T-cell (primary cell): ENCODE measurements around the gene TTC3. TPM values are rescaled to one million over a fixed set of nuclear protein-coding genes. Genes with fewer than 3 reads are reported as not detected.
"Not testable (repeated sequence)": the region's sequence is repeated elsewhere in the genome, so short reads cannot be mapped to it uniquely, and the experiment has no call there.

ENCODE experiments used
- ATAC-seq, 4 experiments: fragments of 200-7000 bp in 3 of 4; fragments of 150-1000 bp in 1 of 4; cut with Tn5 transposase; replicated peaks in 1 of 4; 1 replicate in 3 of 4; 2 replicates in 1 of 4; pipeline ENCODE4 v1.10.0; 2021; ENCODE audit warnings: moderate library complexity in 3 of 4, mild to moderate bottlenecking in 2 of 4, moderate number of reproducible peaks in 1 of 4
- CTCF ChIA-PET, 2 donors: fragments of 300-600 bp; sonication (Branson Sonifier 250); formaldehyde crosslinking; loops; one replicate each; lab custom pipeline; 2022; ENCODE audit warnings: antibody characterized with exemption in 2 of 2; lab: Charles Lee
- POLR2A ChIA-PET, 2 donors: fragments of 300-600 bp; sonication (Branson Sonifier 250); formaldehyde crosslinking; loops; one replicate each; lab custom pipeline; 2022; ENCODE audit warnings: antibody characterized with exemption in 2 of 2; lab: Charles Lee
- DNase-seq, 35 experiments: peaks; one replicate each; pipeline versions ENCODE4 v3.0.0 to v3.0.0-alpha.2; 2013 to 2023
- H3K27ac ChIP-seq: one replicate; pipeline ENCODE4 v1.5.1; 2013; ENCODE audit warnings: low read length
- H3K27me3 ChIP-seq, 2 experiments: replicated peaks in 1 of 2; 1 replicate in 1 of 2; 2 replicates in 1 of 2; pipeline versions ENCODE4 v1.6.1 to v1.7.0; 2013; ENCODE audit warnings: low read length in 1 of 2, mixed read lengths in 1 of 2; ENCODE audit not compliant: control insufficient read depth in 2 of 2, insufficient read depth in 2 of 2; ENCODE audit errors: extremely low read depth in 1 of 2
- H3K36me3 ChIP-seq, 2 donors: 1 replicate in 1 of 2; 2 replicates in 1 of 2; pipeline versions ENCODE4 v1.6.1 to v1.7.0; 2013; ENCODE audit warnings: low read length in 1 of 2; ENCODE audit not compliant: control insufficient read depth in 2 of 2, insufficient read depth in 1 of 2; ENCODE audit errors: extremely low read depth in 1 of 2
- H3K4me1 ChIP-seq, 2 experiments: 1 replicate in 1 of 2; 2 replicates in 1 of 2; pipeline versions ENCODE4 v1.6.1 to v1.7.0; 2013; ENCODE audit warnings: low read length in 2 of 2, mixed read lengths in 1 of 2; ENCODE audit not compliant: insufficient read depth in 2 of 2, control insufficient read depth in 1 of 2; ENCODE audit errors: extremely low read depth in 1 of 2
- H3K4me3 ChIP-seq, 2 donors: 1 replicate in 1 of 2; 2 replicates in 1 of 2; pipeline versions ENCODE4 v1.5.1 to v1.7.0; 2013; ENCODE audit warnings: mild to moderate bottlenecking in 2 of 2, low read length in 1 of 2, moderate library complexity in 1 of 2; ENCODE audit not compliant: control insufficient read depth in 1 of 2; ENCODE audit errors: extremely low read depth in 1 of 2
- H3K9me3 ChIP-seq: 2 replicates; pipeline ENCODE4 v1.7.0; 2013
- H3K27ac Mint-ChIP-seq, 2 donors: one replicate each; pipeline ENCODE4 v1.8.0; 2020 to 2021; ENCODE audit warnings: mild to moderate bottlenecking in 2 of 2, mixed read lengths in 2 of 2
- H3K27me3 Mint-ChIP-seq, 2 donors: one replicate each; pipeline ENCODE4 v1.8.0; 2021 to 2022; ENCODE audit warnings: mixed read lengths in 2 of 2
- H3K36me3 Mint-ChIP-seq: one replicate; pipeline ENCODE4 v1.8.0; 2021; ENCODE audit warnings: mixed read lengths
- H3K4me1 Mint-ChIP-seq, 3 donors: one replicate each; pipeline ENCODE4 v1.8.0; 2020 to 2022; ENCODE audit warnings: mixed read lengths in 3 of 3, mild to moderate bottlenecking in 1 of 3
- H3K4me3 Mint-ChIP-seq, 3 donors: one replicate each; pipeline ENCODE4 v1.8.0; 2020 to 2022; ENCODE audit warnings: mild to moderate bottlenecking in 3 of 3, mixed read lengths in 3 of 3, moderate library complexity in 3 of 3
- H3K9me3 Mint-ChIP-seq, 3 donors: one replicate each; pipeline ENCODE4 v1.8.0; 2020 to 2022; ENCODE audit warnings: mixed read lengths in 3 of 3
- WGBS: methylation state at CpG from one replicate; pipeline ENCODE4 v1.1.5; 2013; ENCODE audit warnings: missing lambda C conversion rate; ENCODE audit not compliant: insufficient coverage; 5-methylcytosine and 5-hydroxymethylcytosine counted together
- total RNA-seq, 35 experiments: library from RNA in 6 of 35; stranded (reverse) in 6 of 35; fragments of 120-200 nt in 1 of 35; gene quantifications; one replicate each; pipeline versions ENCODE4 v1.2.1 to v1.2.4 and lab custom pipeline; 2013 to 2026

The TTC3 gene
- total RNA-seq, 5 donors from 2014 or later (not counting 1 experiment from before 2014, with no cell fraction given): 125 to 153 (median 139) TPM

- ATAC-seq: no peak
- H3K36me3 ChIP-seq: peaks cover 0 to 60% of the 10 kb centered on the region in 2 donors
- Mint-ChIP-seq H3K36me3 (peaks cover 49% of the 10 kb centered on the region), H3K27ac (no peak overlapping the region), H3K4me3 (no peak overlapping the region), H3K27me3 (no peaks in the 10 kb centered on the region), H3K9me3 (no peaks in the 10 kb centered on the region), H3K4me1 (no peaks in the 10 kb centered on the region)
- H3K4me1 ChIP-seq: no peaks in the 10 kb centered on the region
- no peaks in the 10 kb centered on the region for H3K27me3 ChIP-seq
- H3K27ac ChIP-seq: no peak overlapping the region
- H3K4me3 ChIP-seq: no peak overlapping the region
- no peaks in the 10 kb centered on the region for H3K9me3 ChIP-seq
- CTCF ChIA-PET: no interaction called here
- DNase-seq: no peak
- POLR2A ChIA-PET: no interaction called here
These were observed 55.0 kb downstream of the TTC3 start for GRCh38 chr21:37128076-37128475.

- no peaks in the 10 kb centered on the region for H3K27me3 ChIP-seq
- CTCF ChIA-PET: no interaction called here
- no peaks in the 10 kb centered on the region for H3K9me3 ChIP-seq
- DNase-seq (no peak), ATAC-seq (no peak)
- Mint-ChIP-seq H3K36me3 (peaks cover 61% of the 10 kb centered on the region), H3K9me3 (no peaks in the 10 kb centered on the region), H3K4me1 (peaks cover 5 to 9% (median 8%) of the 10 kb centered on the region in 3 donors), H3K27ac (no peak overlapping the region), H3K27me3 (no peaks in the 10 kb centered on the region), H3K4me3 (no peak overlapping the region)
- no peak overlapping the region for H3K4me3 ChIP-seq
- peaks cover 0 to 63% of the 10 kb centered on the region in 2 donors for H3K36me3 ChIP-seq
- no peak overlapping the region for H3K27ac ChIP-seq
- POLR2A ChIA-PET: no interaction called here
- peaks cover 0 to 2% of the 10 kb centered on the region in 2 experiments for H3K4me1 ChIP-seq
- WGBS: no CpG with 5 or more reads among the region's 2 CpGs
These were observed 57.9 kb downstream of the TTC3 start for GRCh38 chr21:37130971-37131370.

GRCh38 chr21:37136261-37136660, 63.2 kb downstream of the TTC3 start:
- peak overlapping the region in 1 of 2 donors; percentile 55 for H3K27ac Mint-ChIP-seq
- H3K36me3 ChIP-seq: peaks cover 0 to 60% of the 10 kb centered on the region in 2 donors
- no peaks in the 10 kb centered on the region for H3K27me3 Mint-ChIP-seq
- no peak overlapping the region for H3K27ac ChIP-seq
- H3K4me1 Mint-ChIP-seq: peaks cover 12 to 13% (median 13%) of the 10 kb centered on the region in 3 donors
- H3K4me3 ChIP-seq: no peak overlapping the region
- ChIA-PET CTCF (no interaction called here), POLR2A (interaction anchor here in 1 of 2 donors (0.7 kb wide), 1 partner anchor 11 kb away, joined by 3 read pairs; no protein-coding TSS in a partner anchor)
- H3K9me3 ChIP-seq: no peaks in the 10 kb centered on the region
- 86% methylated on average over 1 of the region's 2 CpGs for WGBS
- no peak overlapping the region for H3K4me3 Mint-ChIP-seq
- peaks cover 0 to 2% of the 10 kb centered on the region in 2 experiments for H3K4me1 ChIP-seq
- no peak for ATAC-seq
- DNase-seq: no peak
- no peaks in the 10 kb centered on the region for H3K27me3 ChIP-seq
- H3K9me3 Mint-ChIP-seq: no peaks in the 10 kb centered on the region
- peaks cover 69% of the 10 kb centered on the region for H3K36me3 Mint-ChIP-seq

- Mint-ChIP-seq H3K36me3 (peaks cover 67% of the 10 kb centered on the region), H3K27ac (no peak overlapping the region), H3K4me1 (peaks cover 12 to 13% (median 13%) of the 10 kb centered on the region in 3 donors), H3K27me3 (no peaks in the 10 kb centered on the region), H3K9me3 (no peaks in the 10 kb centered on the region), H3K4me3 (no peak overlapping the region)
- Histone ChIP-seq H3K36me3 (peaks cover 0 to 57% of the 10 kb centered on the region in 2 donors), H3K9me3 (no peaks in the 10 kb centered on the region), H3K27me3 (no peaks in the 10 kb centered on the region), H3K4me1 (peaks cover 0 to 2% of the 10 kb centered on the region in 2 experiments), H3K4me3 (no peak overlapping the region), H3K27ac (no peak overlapping the region)
- ChIA-PET POLR2A (interaction anchor here in 1 of 2 donors (0.7 kb wide), 1 partner anchor 11 kb away, joined by 3 read pairs; no protein-coding TSS in a partner anchor), CTCF (no interaction called here)
- ATAC-seq (no peak), DNase-seq (no peak)
These were observed 63.7 kb downstream of the TTC3 start for GRCh38 chr21:37136744-37137143.

GRCh38 chr21:37139154-37139553, 66.1 kb downstream of the TTC3 start:
- no peaks in the 10 kb centered on the region for H3K27me3 Mint-ChIP-seq
- H3K4me3 Mint-ChIP-seq: no peak overlapping the region
- ATAC-seq: no peak
- no peak overlapping the region for H3K4me3 ChIP-seq
- no peaks in the 10 kb centered on the region for H3K9me3 Mint-ChIP-seq
- H3K27ac ChIP-seq: no peak overlapping the region
- no peak for DNase-seq
- peaks cover 12 to 13% (median 13%) of the 10 kb centered on the region in 3 donors for H3K4me1 Mint-ChIP-seq
- H3K4me1 ChIP-seq: peaks cover 0 to 2% of the 10 kb centered on the region in 2 experiments
- whole genome bisulfite sequencing: 89% methylated on average over 3 of the region's 3 CpGs
- peaks cover 75% of the 10 kb centered on the region for H3K36me3 Mint-ChIP-seq
- ChIA-PET CTCF (no interaction called here), POLR2A (no interaction called here)
- peaks cover 0 to 48% of the 10 kb centered on the region in 2 donors for H3K36me3 ChIP-seq
- H3K27ac Mint-ChIP-seq: no peak overlapping the region
- no peaks in the 10 kb centered on the region for H3K27me3 ChIP-seq
- H3K9me3 ChIP-seq: no peaks in the 10 kb centered on the region

GRCh38 chr21:37139902-37140301, 66.8 kb downstream of the TTC3 start:
- DNase-seq: no peak
- Histone ChIP-seq H3K36me3 (peaks cover 5 to 54% of the 10 kb centered on the region in 2 donors), H3K9me3 (no peaks in the 10 kb centered on the region), H3K27ac (no peak overlapping the region), H3K4me1 (peaks cover 0 to 2% of the 10 kb centered on the region in 2 experiments), H3K4me3 (no peak overlapping the region), H3K27me3 (no peaks in the 10 kb centered on the region)
- POLR2A ChIA-PET: no interaction called here
- no CpG with 5 or more reads among the region's 4 CpGs for WGBS
- no peak for ATAC-seq
- H3K4me1 Mint-ChIP-seq: peaks cover 12 to 13% (median 12%) of the 10 kb centered on the region in 3 donors
- CTCF ChIA-PET: no interaction called here
- H3K36me3 Mint-ChIP-seq: peaks cover 77% of the 10 kb centered on the region
- no peaks in the 10 kb centered on the region for H3K27me3 Mint-ChIP-seq
- H3K9me3 Mint-ChIP-seq: no peaks in the 10 kb centered on the region
- H3K4me3 Mint-ChIP-seq: no peak overlapping the region
- H3K27ac Mint-ChIP-seq: no peak overlapping the region

GRCh38 chr21:37143392-37143791, 70.3 kb downstream of the TTC3 start:
- H3K27ac Mint-ChIP-seq, POLR2A ChIA-PET, H3K27me3 ChIP-seq, H3K4me3 Mint-ChIP-seq, H3K27me3 Mint-ChIP-seq, ATAC-seq, H3K4me3 ChIP-seq, H3K4me1 Mint-ChIP-seq, CTCF ChIA-PET, H3K4me1 ChIP-seq, H3K27ac ChIP-seq, DNase-seq, H3K9me3 Mint-ChIP-seq, H3K9me3 ChIP-seq: not testable (repeated sequence)
- H3K36me3 ChIP-seq: peaks cover 5 to 51% of the 10 kb centered on the region in 2 donors
- H3K36me3 Mint-ChIP-seq: peaks cover 77% of the 10 kb centered on the region
- no CpG with 5 or more reads among the region's 5 CpGs for WGBS
